T-helper 17 cell (primary cell): Measurements from ENCODE around the gene CBLC. TPM values are rescaled to one million over a fixed set of nuclear protein-coding genes. Genes with fewer than 3 reads are reported as not detected.
"Not testable (repeated sequence)": the region's sequence is repeated elsewhere in the genome, so short reads cannot be mapped to it uniquely, and the experiment has no call there.

Experiments
- ATAC-seq: fragments of 150-1000 bp; cut with Tn5 transposase; 2 replicates; pipeline ENCODE4 v1.10.0; 2021; ENCODE audit warnings: mild to moderate bottlenecking, moderate library complexity
- DNase-seq, 3 donors: peaks; one replicate each; pipeline versions ENCODE4 v3.0.0 to v3.0.0-alpha.2; 2020 to 2021
- H3K9me3 ChIP-seq: one replicate; pipeline ENCODE4 v1.7.0; 2013; ENCODE audit warnings: low read length, mild to moderate bottlenecking; ENCODE audit not compliant: control insufficient read depth, poor library complexity, severe bottlenecking
- H3K27ac Mint-ChIP-seq: one replicate; pipeline ENCODE4 v1.8.0; 2022; ENCODE audit warnings: mild to moderate bottlenecking, moderate library complexity, mixed read lengths
- H3K27me3 Mint-ChIP-seq: one replicate; pipeline ENCODE4 v1.8.0; 2022; ENCODE audit warnings: mixed read lengths
- H3K36me3 Mint-ChIP-seq: one replicate; pipeline ENCODE4 v1.8.0; 2022; ENCODE audit warnings: low read depth, mixed read lengths
- H3K4me1 Mint-ChIP-seq: one replicate; pipeline ENCODE4 v1.8.0; 2022; ENCODE audit warnings: mild to moderate bottlenecking, mixed read lengths
- H3K4me3 Mint-ChIP-seq: one replicate; pipeline ENCODE4 v1.8.0; 2022; ENCODE audit warnings: mild to moderate bottlenecking, moderate library complexity, mixed read lengths
- total RNA-seq, 4 donors: library from RNA in 2 of 4; stranded (reverse) in 2 of 4; gene quantifications; one replicate each; pipeline ENCODE4 v1.2.3 and lab custom pipeline; 2022 to 2026

The CBLC gene
- total RNA-seq, 2 donors from 2014 or later = not detected

- DNase-seq = no peak
- Mint-ChIP-seq H3K27ac (no peak overlapping the region), H3K4me3 (no peak overlapping the region), H3K27me3 (no peaks in the 10 kb centered on the region), H3K4me1 (peaks cover 27% of the 10 kb centered on the region), H3K36me3 (no peaks in the 10 kb centered on the region)
- H3K9me3 ChIP-seq = no peaks in the 10 kb centered on the region
- ATAC-seq = no peak
Observed at GRCh38 chr19:44765033-44765948, 12.4 kb upstream of the CBLC start.

DNA sequence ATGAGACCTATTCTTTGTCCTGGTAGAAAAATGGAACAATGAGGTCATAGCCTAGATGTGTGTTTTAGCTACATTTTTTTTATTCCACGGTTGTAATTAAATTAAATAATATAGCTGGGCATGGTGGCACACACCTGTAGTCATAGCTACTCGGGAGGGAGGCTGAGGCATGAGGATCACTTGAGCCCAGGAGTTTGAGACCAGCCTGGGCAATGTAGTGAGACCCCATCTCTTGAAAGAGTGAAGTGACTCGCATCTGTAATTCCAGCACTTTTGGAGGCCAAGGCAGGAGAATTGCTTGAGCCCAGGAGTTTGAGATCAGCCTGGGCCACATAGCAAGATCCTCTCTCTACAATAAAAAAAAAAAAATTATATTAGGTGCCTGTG, 11.7 kb upstream of the CBLC start:
- H3K4me3 Mint-ChIP-seq = no peak overlapping the region
- ATAC-seq (no peak), DNase-seq (no peak)
- H3K36me3 Mint-ChIP-seq = no peaks in the 10 kb centered on the region
- no peak overlapping the region for H3K27ac Mint-ChIP-seq
- peaks cover 31% of the 10 kb centered on the region for H3K4me1 Mint-ChIP-seq
- H3K27me3 Mint-ChIP-seq = no peaks in the 10 kb centered on the region
- no peaks in the 10 kb centered on the region for H3K9me3 ChIP-seq

DNA sequence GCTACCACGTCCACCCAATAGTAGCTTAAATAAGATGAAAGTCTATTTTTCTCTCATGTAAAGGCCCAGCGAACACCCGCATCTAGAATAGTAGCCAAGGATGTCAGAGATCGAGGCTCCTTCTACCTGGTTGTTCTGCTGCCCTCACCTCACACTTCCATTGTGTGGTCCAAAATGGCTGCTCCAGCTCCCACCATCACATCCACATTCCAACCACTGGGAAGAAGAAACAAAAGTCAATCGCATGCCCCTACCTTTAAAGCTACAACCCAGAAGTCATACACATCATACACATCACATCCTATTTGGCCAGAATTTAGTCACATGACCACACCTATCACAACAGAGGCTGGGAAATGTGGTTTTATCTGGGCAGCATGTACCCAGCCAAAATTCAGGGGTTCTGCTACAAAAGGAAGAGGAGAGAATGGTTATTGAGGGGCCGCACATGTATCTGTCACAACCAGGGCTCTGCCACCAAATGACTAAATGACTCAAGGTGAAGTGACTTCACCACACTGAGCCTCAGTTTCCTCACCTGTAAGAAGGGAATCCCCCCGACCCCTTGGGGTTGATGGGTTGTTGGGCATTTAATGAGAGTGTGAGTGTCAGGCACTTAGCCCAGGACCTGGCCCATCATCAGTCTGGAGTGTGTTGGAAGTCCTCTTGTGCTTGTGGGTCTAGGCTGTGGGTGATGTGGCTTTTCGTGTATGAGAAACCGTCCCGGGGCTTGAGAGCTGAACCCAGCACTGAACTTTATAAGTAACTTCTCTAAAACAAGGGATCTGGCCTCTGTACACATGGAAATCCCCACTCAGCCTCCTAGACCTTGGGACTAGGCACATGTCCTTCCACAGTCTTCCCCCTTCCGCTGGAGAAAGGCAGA, 10.2 kb upstream of the CBLC start:
- Mint-ChIP-seq H3K27ac (peak overlapping the region; percentile 29), H3K4me1 (peaks cover 28% of the 10 kb centered on the region), H3K4me3 (no peak overlapping the region), H3K36me3 (no peaks in the 10 kb centered on the region), H3K27me3 (no peaks in the 10 kb centered on the region)
- no peaks in the 10 kb centered on the region for H3K9me3 ChIP-seq
- ATAC-seq = no peak
- DNase-seq = no peak

DNA sequence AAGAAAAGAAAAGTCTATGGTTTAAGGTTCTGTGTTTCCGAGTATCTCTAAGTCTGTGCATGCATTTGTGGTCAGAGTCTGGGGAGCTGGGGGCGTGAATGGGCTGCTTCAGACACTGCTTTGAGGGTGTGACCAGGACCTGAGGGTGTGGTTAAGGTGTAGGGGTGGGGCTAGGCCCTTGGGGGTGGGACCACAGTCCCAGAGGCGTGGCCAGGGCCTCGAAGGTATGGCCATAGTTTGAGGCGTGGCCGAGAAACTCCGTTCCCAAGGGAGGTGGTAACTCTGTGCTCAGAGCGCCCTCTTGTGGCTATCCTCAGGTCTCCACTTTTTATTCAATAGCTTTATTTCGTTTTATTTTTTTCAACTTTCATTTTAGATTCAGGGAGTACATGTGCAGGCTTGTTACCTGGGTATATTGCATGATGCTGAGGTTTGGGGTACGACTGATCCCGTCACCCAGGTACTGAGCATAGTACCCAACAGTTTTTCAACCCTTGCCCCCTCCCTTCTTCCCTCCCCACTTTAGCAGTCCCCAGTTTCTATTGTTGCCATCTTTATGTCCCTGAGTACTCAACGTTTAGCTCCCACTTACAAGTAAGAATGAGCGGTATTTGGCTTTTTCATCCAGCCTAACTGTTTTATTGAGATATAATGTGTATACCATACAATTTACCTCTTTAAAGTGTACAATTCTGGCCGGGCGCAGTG, 7.0 kb upstream of the CBLC start:
- Mint-ChIP-seq H3K27me3 (no peaks in the 10 kb centered on the region), H3K4me3 (peak overlapping the region; percentile 58), H3K4me1 (peaks cover 18% of the 10 kb centered on the region), H3K27ac (peak overlapping the region; percentile 84), H3K36me3 (no peaks in the 10 kb centered on the region)
- peak; percentile 90 to 98 (median 94) for DNase-seq
- peak; percentile 100 for ATAC-seq
- H3K9me3 ChIP-seq = no peaks in the 10 kb centered on the region

- ATAC-seq, H3K36me3 Mint-ChIP-seq, H3K4me3 Mint-ChIP-seq, H3K27me3 Mint-ChIP-seq, DNase-seq, H3K27ac Mint-ChIP-seq, H3K9me3 ChIP-seq: not testable (repeated sequence)
- peaks cover 17% of the 10 kb centered on the region for H3K4me1 Mint-ChIP-seq
Observed at GRCh38 chr19:44772144-44772543, 5.5 kb upstream of the CBLC start.

DNA sequence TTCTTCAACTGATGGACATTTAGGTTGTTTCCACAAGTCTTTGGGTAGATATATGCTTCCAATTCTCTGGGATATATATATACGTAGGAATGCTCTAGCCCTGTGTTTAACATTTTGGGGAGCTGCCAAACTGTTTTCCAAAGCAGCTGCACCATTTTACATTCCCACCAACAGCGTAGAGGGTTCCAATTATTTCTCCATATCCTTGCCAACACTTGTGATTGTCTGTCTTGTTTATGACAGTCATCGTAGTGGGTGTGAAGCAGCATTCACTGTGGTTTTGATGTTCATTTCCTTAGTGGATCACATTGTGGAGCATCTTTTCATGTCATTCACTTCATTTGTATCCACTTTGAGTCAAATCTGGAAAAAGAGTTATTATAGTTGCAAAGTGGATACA, 4.7 kb upstream of the CBLC start:
- H3K9me3 ChIP-seq = no peaks in the 10 kb centered on the region
- Mint-ChIP-seq H3K36me3 (no peaks in the 10 kb centered on the region), H3K4me3 (no peak overlapping the region), H3K27ac (no peak overlapping the region), H3K4me1 (peaks cover 12% of the 10 kb centered on the region), H3K27me3 (no peaks in the 10 kb centered on the region)
- DNase-seq = no peak
- no peak for ATAC-seq

DNA sequence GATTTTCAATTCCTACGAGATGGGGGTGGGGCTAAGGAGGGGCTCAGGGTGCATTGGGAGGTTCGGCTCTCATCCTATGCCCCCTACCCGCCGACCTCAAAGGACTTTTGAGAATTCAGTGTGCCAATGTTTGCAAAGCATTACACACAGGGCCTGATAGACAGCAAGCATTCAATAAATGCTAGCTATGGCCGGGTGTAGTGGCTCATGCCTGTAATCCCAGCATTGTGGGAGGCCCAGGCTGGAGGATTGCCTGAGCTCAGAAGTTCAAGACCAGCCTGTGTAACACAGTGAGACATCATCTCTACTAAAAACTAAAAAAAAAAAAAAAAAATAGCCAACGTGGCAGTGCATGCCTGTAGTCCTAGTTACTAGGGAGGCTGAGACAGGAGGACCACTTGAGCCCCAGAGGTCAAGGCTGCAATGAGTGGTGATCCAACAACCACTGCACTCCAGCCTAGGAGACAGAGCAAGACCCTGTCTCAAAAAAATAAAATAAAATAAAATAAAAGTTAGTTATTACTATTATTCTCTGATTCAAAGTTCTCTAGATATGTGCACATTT, 1.9 kb upstream of the CBLC start:
- no peaks in the 10 kb centered on the region for H3K9me3 ChIP-seq
- Mint-ChIP-seq H3K27ac (no peak overlapping the region), H3K4me3 (no peak overlapping the region), H3K27me3 (peaks cover 5% of the 10 kb centered on the region), H3K36me3 (no peaks in the 10 kb centered on the region), H3K4me1 (peaks cover 2% of the 10 kb centered on the region)
- ATAC-seq (no peak), DNase-seq (no peak)

- H3K27ac Mint-ChIP-seq = no peak overlapping the region
- no peaks in the 10 kb centered on the region for H3K4me1 Mint-ChIP-seq
- ATAC-seq (no peak), DNase-seq (no peak)
- H3K36me3 Mint-ChIP-seq = no peaks in the 10 kb centered on the region
- peaks cover 5% of the 10 kb centered on the region for H3K27me3 Mint-ChIP-seq
- H3K4me3 Mint-ChIP-seq = no peak overlapping the region
- no peaks in the 10 kb centered on the region for H3K9me3 ChIP-seq
Observed at GRCh38 chr19:44776402-44777096, 1.1 kb upstream of the CBLC start.

GRCh38 chr19:44779150-44779549, 1.5 kb downstream of the CBLC start:
- ATAC-seq (no peak), DNase-seq (no peak)
- Mint-ChIP-seq H3K27me3 (peaks cover 6% of the 10 kb centered on the region), H3K27ac (no peak overlapping the region), H3K36me3 (no peaks in the 10 kb centered on the region), H3K4me3 (peak overlapping the region; percentile 31), H3K4me1 (peaks cover under 1% of the 10 kb centered on the region)
- H3K9me3 ChIP-seq = no peaks in the 10 kb centered on the region

- H3K27ac Mint-ChIP-seq, H3K36me3 Mint-ChIP-seq, ATAC-seq, H3K27me3 Mint-ChIP-seq, H3K4me1 Mint-ChIP-seq, DNase-seq, H3K4me3 Mint-ChIP-seq, H3K9me3 ChIP-seq: not testable (repeated sequence)
Observed at GRCh38 chr19:44781694-44782093, 4.0 kb downstream of the CBLC start.

DNA sequence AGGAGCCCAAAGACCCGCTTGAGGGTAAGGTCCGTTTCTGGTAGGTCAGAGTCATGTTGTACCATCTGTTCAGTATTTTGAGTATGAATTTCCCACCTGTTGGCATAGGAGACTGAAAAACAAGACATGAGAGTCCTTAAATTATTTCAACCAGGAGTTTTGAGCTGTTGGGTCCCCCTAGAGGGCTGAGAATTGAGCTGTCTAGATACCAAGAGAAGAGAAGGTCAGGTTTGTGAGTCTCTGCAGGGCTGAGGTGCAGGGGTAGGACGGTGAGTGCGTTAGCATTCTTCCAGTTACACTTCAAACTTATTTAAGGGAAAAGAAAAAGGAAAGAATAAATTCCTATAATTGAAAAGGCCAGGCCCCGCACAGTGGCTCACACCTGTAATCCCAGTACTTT, 5.0 kb downstream of the CBLC start:
- Mint-ChIP-seq H3K36me3 (no peaks in the 10 kb centered on the region), H3K27me3 (peaks cover 9% of the 10 kb centered on the region), H3K4me1 (peaks cover 6% of the 10 kb centered on the region), H3K4me3 (no peak overlapping the region), H3K27ac (no peak overlapping the region)
- no peaks in the 10 kb centered on the region for H3K9me3 ChIP-seq
- ATAC-seq = no peak
- DNase-seq = no peak

- DNase-seq (no peak), ATAC-seq (no peak)
- H3K27ac Mint-ChIP-seq = no peak overlapping the region
- no peak overlapping the region for H3K4me3 Mint-ChIP-seq
- H3K4me1 Mint-ChIP-seq = peaks cover 6% of the 10 kb centered on the region
- H3K36me3 Mint-ChIP-seq = no peaks in the 10 kb centered on the region
- peaks cover 9% of the 10 kb centered on the region for H3K27me3 Mint-ChIP-seq
- no peaks in the 10 kb centered on the region for H3K9me3 ChIP-seq
Observed at GRCh38 chr19:44783545-44783944, 5.9 kb downstream of the CBLC start.
